Sigmoid colon (tissue), 4 donors: ENCODE data around the gene ZCCHC7.

Source experiments
- CTCF ChIP-seq, 4 experiments: fragments of 450-650 bp in 3 of 4; fragments of 200-600 bp in 1 of 4; IDR thresholded peaks; one replicate each; pipeline ENCODE4 v1.5.1; 2016 to 2019; ENCODE audit warnings: antibody characterized with exemption in 4 of 4, mild to moderate bottlenecking in 3 of 4, moderate library complexity in 2 of 4
- EP300 ChIP-seq, 4 donors: sonication (generic); formaldehyde crosslinking; IDR thresholded peaks; one replicate each; pipeline ENCODE4 v1.6.1; 2017; ENCODE audit warnings: antibody characterized with exemption in 4 of 4
- POLR2A ChIP-seq, 2 donors: fragments of 450-650 bp; IDR thresholded peaks; one replicate each; pipeline ENCODE4 v1.6.1; 2016; ENCODE audit warnings: antibody characterized with exemption in 2 of 2, mild to moderate bottlenecking in 2 of 2, moderate library complexity in 2 of 2
- POLR2AphosphoS5 ChIP-seq, 4 donors: sonication (generic); formaldehyde crosslinking; IDR thresholded peaks; one replicate each; pipeline ENCODE4 v1.6.1; 2017; ENCODE audit warnings: antibody characterized with exemption in 4 of 4

GRCh38 chr9:37300620-37301019 is 180.2 kb downstream of the ZCCHC7 start:
- TF ChIP-seq POLR2AphosphoS5 (IDR thresholded peaks at IDR 0.05): no peak
- no peak for TF ChIP-seq CTCF (IDR thresholded peaks at IDR 0.05)
- TF ChIP-seq POLR2A (IDR thresholded peaks at IDR 0.05): no peak
- no peak for TF ChIP-seq EP300 (IDR thresholded peaks at IDR 0.05)
